Stomach (tissue), 4 donors: ENCODE data around the gene HSPB9.

Source experiments
- CTCF ChIP-seq, 7 experiments: fragments of 450-650 bp in 4 of 7; fragments of 200-600 bp in 3 of 7; sonication (generic) in 3 of 7; IDR thresholded peaks; one replicate each; pipeline ENCODE4 v1.5.1; 2016 to 2019; ENCODE audit warnings: antibody characterized with exemption in 7 of 7, control low read depth in 2 of 7, mild to moderate bottlenecking in 1 of 7
- EP300 ChIP-seq: sonication (generic); formaldehyde crosslinking; IDR thresholded peaks from one replicate; pipeline ENCODE4 v1.6.1; 2017; ENCODE audit warnings: antibody characterized with exemption
- POLR2A ChIP-seq, 4 donors: fragments of 450-650 bp; IDR thresholded peaks; one replicate each; pipeline ENCODE4 v1.6.1; 2016; ENCODE audit warnings: antibody characterized with exemption in 4 of 4, control low read depth in 2 of 4, mild to moderate bottlenecking in 1 of 4, moderate library complexity in 1 of 4

- TF ChIP-seq CTCF (IDR thresholded peaks at IDR 0.05) (no peak), POLR2A (IDR thresholded peaks at IDR 0.05) (no peak), EP300 (no peak)
Observed at GRCh38 chr17:42126836-42127235, 4.2 kb downstream of the HSPB9 start.
